HepG2 (cell line): Measurements from ENCODE around the gene MEAF6. TPM values are rescaled to one million over a fixed set of nuclear protein-coding genes. Genes with fewer than 3 reads are reported as not detected.

ENCODE experiments used
- ASH2L ChIP-seq: fragments of 300-600, 200-600 bp; sonication (generic); IDR thresholded peaks from 2 replicates; pipeline ENCODE4 v1.7.0; 2017; ENCODE audit warnings: low read depth, mild to moderate bottlenecking, moderate library complexity, mixed read lengths, low read length; ENCODE audit not compliant: insufficient read length
- DMAP1 ChIP-seq: IDR thresholded peaks from 2 replicates; pipeline ENCODE4 v1.6.1; 2016
- FOXM1 ChIP-seq: sonication (generic); formaldehyde crosslinking; IDR thresholded peaks from 2 replicates; pipeline ENCODE4 v1.5.0; 2020; ENCODE audit warnings: missing genetic modification reagents
- GMEB2 ChIP-seq: IDR thresholded peaks from 2 replicates; pipeline ENCODE4 v1.6.1; 2016; ENCODE audit warnings: missing biosample characterization, missing genetic modification reagents, low read depth
- HCFC1 ChIP-seq: fragments of 150-350 bp; IDR thresholded peaks from 2 replicates; pipeline ENCODE4 v1.6.1; 2014; ENCODE audit warnings: low read depth, low read length
- HIVEP1 ChIP-seq: sonication (generic); formaldehyde crosslinking; IDR thresholded peaks from 2 replicates; pipeline ENCODE4 v1.4.0; 2020; ENCODE audit warnings: mild to moderate bottlenecking, missing genetic modification reagents
- HOMEZ ChIP-seq: IDR thresholded peaks from 2 replicates; pipeline ENCODE4 v1.6.1; 2016; ENCODE audit warnings: low read depth
- JUNB ChIP-seq: sonication (generic); formaldehyde crosslinking; IDR thresholded peaks from 2 replicates; pipeline ENCODE4 v1.8.0; 2022; ENCODE audit warnings: missing genetic modification reagents, mild to moderate bottlenecking, borderline replicate concordance
- MED13 ChIP-seq: sonication (generic); formaldehyde crosslinking; IDR thresholded peaks from 2 replicates; pipeline ENCODE4 v1.5.0; 2020; ENCODE audit warnings: missing genetic modification reagents
- MTA3 ChIP-seq: sonication (generic); formaldehyde crosslinking; IDR thresholded peaks from 2 replicates; pipeline ENCODE4 v1.4.0; 2020; ENCODE audit warnings: missing genetic modification reagents
- NCOA5 ChIP-seq: sonication (generic); formaldehyde crosslinking; IDR thresholded peaks from 2 replicates; pipeline ENCODE4 v1.4.0; 2020; ENCODE audit warnings: missing genetic modification reagents
- SRSF1 ChIP-seq: fragments of 200-400 bp; formaldehyde crosslinking; optimal IDR thresholded peaks from 2 replicates; pipeline ENCODE3; 2017; ENCODE audit warnings: mild to moderate bottlenecking, low read depth, low read length, moderate library complexity
- TBP ChIP-seq: sonication (generic); formaldehyde crosslinking; IDR thresholded peaks from 2 replicates; pipeline ENCODE4 v1.5.0; 2020; ENCODE audit warnings: missing genetic modification reagents
- ZBTB33 ChIP-seq: sonication (generic); formaldehyde crosslinking; IDR thresholded peaks from 2 replicates; pipeline ENCODE4 v1.4.0; 2020; ENCODE audit warnings: missing genetic modification reagents
- ZFX ChIP-seq: sonication (generic); formaldehyde crosslinking; IDR thresholded peaks from 2 replicates; pipeline ENCODE4 v1.4.0; 2020; ENCODE audit warnings: mild to moderate bottlenecking, low read depth, missing genetic modification reagents, moderate library complexity
- ZNF562 ChIP-seq: sonication (generic); formaldehyde crosslinking; IDR thresholded peaks from 2 replicates; pipeline ENCODE4 v1.8.0; 2022; ENCODE audit warnings: missing genetic modification reagents, borderline replicate concordance
- ZNF572 ChIP-seq: sonication (generic); formaldehyde crosslinking; IDR thresholded peaks from 2 replicates; pipeline ENCODE4 v1.5.1; 2020; ENCODE audit warnings: mild to moderate bottlenecking, missing genetic modification reagents
- ZNF598 ChIP-seq: sonication (generic); formaldehyde crosslinking; IDR thresholded peaks from 2 replicates; pipeline ENCODE4 v1.5.1; 2020; ENCODE audit warnings: mild to moderate bottlenecking, missing genetic modification reagents, borderline replicate concordance
- polyA plus RNA-seq, 8 experiments: library from polyadenylated mRNA; depleted of rRNA in 3 of 8; stranded (reverse) in 7 of 8; unstranded in 1 of 8; fragments of >200 nt; fragmentation: Illumina TruSeq in 4 of 8; extraction: Trizol in 4 of 8; gene quantifications; 2 replicates each; pipeline versions ENCODE4 v1.2.1 to v1.2.3, GENCODE V29; 2011 to 2016; ENCODE audit warnings: low read depth in 4 of 8, missing spikeins in 1 of 8, mixed read lengths in 1 of 8; ENCODE audit not compliant: insufficient read depth in 1 of 8
- total RNA-seq, 5 experiments: library from RNA; depleted of rRNA; stranded (reverse); fragments of >200 nt; fragmentation: Illumina TruSeq; extraction: Trizol; gene quantifications; 2 replicates each; pipeline ENCODE4 v1.2.3, GENCODE V29; 2016; ENCODE audit warnings: low read depth in 1 of 5
- TF ChIP-seq, protein P1 (sequence below): IDR thresholded peaks from 2 replicates; pipeline ENCODE4 v1.6.1; 2016
- TF ChIP-seq, protein P2 (sequence below): sonication (generic); formaldehyde crosslinking; IDR thresholded peaks from 2 replicates; pipeline ENCODE4 v1.5.0; 2020; ENCODE audit warnings: mild to moderate bottlenecking, missing genetic modification reagents

The MEAF6 gene
- total and polyA plus RNA-seq, 2 of the 13 experiments (the other 11 are each of a cell fraction or from before 2014, with no cell fraction given): 29.5 to 45.6 TPM

DNA sequence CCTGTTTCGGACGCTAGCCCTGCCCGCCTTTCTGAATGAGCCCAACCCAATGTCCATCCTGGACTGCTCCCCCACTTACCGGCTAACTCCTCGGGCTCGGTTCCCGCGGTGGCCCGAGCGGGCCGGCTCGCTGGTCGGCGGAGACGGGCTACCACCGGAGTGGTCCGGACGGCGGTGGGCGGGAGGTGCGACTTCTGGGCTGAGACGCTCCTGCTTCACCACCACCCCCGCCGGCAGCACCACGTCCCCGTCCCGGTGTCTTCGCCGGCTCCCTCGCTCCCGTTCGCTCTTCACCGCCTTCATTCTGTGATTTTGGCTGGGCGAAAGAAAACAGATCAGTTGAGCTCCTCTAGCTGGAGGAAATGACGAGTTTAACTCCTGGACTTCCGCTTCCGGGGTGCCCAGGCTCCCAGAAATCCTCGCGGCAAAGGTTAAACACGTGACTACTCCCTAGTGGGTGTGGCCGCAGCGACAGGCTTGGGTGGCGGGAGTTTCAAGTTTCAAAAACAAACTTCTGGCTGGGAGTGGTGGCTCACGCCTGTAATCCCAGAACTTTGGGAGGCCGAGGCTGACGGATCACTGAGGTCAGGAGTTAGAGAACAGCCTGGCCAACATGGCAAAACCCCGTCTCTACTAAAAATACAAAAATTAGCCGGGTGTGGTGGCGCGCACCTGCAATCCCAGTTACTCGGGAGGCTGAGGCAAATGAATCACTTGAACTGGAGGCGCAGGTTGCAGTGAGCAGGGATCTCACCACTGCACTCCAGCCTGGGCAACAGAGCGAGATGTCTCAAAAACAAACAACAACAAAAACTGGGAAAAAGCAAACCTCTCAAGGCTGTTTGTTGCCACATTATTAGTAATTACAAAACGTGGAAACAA is 39.6 kb upstream of the MEAF6 start, which contains the start of gene SNIP1 (continued):
- TF ChIP-seq GMEB2 (CRISPR knock-in tag): no peak
- TF ChIP-seq HIVEP1 (CRISPR knock-in tag): no peak
- TF ChIP-seq ZNF572 (CRISPR knock-in tag): no peak
- TF ChIP-seq, protein P1, sequence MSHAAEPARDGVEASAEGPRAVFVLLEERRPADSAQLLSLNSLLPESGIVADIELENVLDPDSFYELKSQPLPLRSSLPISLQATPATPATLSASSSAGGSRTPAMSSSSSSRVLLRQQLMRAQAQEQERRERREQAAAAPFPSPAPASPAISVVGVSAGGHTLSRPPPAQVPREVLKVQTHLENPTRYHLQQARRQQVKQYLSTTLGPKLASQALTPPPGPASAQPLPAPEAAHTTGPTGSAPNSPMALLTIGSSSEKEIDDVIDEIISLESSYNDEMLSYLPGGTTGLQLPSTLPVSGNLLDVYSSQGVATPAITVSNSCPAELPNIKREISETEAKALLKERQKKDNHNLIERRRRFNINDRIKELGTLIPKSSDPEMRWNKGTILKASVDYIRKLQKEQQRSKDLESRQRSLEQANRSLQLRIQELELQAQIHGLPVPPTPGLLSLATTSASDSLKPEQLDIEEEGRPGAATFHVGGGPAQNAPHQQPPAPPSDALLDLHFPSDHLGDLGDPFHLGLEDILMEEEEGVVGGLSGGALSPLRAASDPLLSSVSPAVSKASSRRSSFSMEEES (CRISPR knock-in tag): peak; percentile 87
- TF ChIP-seq DMAP1 (CRISPR knock-in tag): peak; percentile 77; the same call in 1 of the 2 replicates
- peak; percentile 91 for TF ChIP-seq ASH2L
- no peak for TF ChIP-seq MTA3 (CRISPR knock-in tag)
- TF ChIP-seq TBP: no peak
- TF ChIP-seq MED13: no peak
- no peak for TF ChIP-seq ZNF562 (CRISPR knock-in tag)
- TF ChIP-seq ZFX (CRISPR knock-in tag): 0 out of 2 replicates have a peak, but pooled peaks have one; percentile 50
- peak; percentile 96 for TF ChIP-seq FOXM1 (CRISPR knock-in tag)
- TF ChIP-seq NCOA5 (CRISPR knock-in tag): no peak
- TF ChIP-seq ZBTB33 (CRISPR knock-in tag): no peak
- TF ChIP-seq, protein P2, sequence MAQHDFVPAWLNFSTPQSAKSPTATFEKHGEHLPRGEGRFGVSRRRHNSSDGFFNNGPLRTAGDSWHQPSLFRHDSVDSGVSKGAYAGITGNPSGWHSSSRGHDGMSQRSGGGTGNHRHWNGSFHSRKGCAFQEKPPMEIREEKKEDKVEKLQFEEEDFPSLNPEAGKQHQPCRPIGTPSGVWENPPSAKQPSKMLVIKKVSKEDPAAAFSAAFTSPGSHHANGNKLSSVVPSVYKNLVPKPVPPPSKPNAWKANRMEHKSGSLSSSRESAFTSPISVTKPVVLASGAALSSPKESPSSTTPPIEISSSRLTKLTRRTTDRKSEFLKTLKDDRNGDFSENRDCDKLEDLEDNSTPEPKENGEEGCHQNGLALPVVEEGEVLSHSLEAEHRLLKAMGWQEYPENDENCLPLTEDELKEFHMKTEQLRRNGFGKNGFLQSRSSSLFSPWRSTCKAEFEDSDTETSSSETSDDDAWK (CRISPR knock-in tag): no peak
- TF ChIP-seq HCFC1: peak; percentile 73
- TF ChIP-seq SRSF1: no peak
- TF ChIP-seq JUNB: no peak
- TF ChIP-seq HOMEZ (CRISPR knock-in tag): no peak
- TF ChIP-seq ZNF598 (CRISPR knock-in tag): peak; percentile 82; the same call in 1 of the 2 replicates
